HG03442 (cell line): ENCODE data around the gene GPR62.

Experiments
- ATAC-seq: cut with Tn5 transposase; IDR thresholded peaks from one replicate; pipeline ENCODE4 v1.9.1; 2021; ENCODE audit warnings: mild to moderate bottlenecking, moderate library complexity; ENCODE audit not compliant: unreplicated experiment

Gene GPR62

DNA sequence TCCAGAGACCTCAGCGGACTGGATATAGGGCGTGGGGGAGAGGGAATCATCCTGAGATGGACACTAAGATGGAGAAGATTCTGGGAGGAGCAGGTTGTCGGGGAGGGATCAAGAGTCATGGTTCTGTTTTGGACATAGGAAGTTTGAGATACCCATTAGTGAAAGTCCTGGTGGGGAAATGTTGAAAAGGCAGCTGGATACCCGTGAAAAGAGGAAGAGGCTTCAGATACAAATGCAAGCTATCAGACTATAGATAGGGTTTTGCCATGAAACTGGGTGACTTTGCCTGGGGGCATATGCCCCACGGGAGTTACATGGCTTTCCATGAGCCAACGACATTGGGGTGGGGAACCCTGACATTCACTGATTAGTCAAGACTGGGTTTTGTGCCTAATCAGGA lies 1.1 kb upstream of the GPR62 start:
- no peak for ATAC-seq

DNA sequence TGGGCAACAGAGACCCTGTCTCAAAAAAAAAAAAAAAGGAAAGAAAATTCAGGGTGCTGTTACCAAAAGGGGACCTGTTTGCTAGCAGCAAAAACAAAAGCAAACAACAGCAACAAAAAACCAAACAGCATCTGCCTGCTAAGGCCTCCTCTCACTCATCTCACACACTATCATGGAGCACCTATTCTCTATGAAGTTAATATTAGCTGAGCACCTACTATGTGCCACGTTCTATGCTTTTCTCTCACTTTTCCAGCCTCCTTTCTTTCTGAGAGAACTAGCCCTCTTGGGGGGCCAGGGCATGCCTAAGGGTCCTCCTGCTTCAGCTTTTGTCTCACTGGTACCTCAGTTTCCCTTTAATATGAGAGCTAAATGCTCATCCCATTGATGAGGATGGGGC lies 468 bp upstream of the GPR62 start:
- no peak for ATAC-seq

DNA sequence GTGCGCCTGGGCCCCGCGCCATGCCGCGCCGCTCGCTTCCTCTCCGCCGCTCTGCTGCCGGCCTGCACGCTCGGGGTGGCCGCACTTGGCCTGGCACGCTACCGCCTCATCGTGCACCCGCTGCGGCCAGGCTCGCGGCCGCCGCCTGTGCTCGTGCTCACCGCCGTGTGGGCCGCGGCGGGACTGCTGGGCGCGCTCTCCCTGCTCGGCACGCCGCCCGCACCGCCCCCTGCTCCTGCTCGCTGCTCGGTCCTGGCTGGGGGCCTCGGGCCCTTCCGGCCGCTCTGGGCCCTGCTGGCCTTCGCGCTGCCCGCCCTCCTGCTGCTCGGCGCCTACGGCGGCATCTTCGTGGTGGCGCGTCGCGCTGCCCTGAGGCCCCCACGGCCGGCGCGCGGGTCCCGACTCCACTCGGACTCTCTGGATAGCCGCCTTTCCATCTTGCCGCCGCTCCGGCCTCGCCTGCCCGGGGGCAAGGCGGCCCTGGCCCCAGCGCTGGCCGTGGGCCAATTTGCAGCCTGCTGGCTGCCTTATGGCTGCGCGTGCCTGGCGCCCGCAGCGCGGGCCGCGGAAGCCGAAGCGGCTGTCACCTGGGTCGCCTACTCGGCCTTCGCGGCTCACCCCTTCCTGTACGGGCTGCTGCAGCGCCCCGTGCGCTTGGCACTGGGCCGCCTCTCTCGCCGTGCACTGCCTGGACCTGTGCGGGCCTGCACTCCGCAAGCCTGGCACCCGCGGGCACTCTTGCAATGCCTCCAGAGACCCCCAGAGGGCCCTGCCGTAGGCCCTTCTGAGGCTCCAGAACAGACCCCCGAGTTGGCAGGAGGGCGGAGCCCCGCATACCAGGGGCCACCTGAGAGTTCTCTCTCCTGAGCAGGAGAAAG lies 951 bp downstream of the GPR62 start:
- ATAC-seq, result no peak

DNA sequence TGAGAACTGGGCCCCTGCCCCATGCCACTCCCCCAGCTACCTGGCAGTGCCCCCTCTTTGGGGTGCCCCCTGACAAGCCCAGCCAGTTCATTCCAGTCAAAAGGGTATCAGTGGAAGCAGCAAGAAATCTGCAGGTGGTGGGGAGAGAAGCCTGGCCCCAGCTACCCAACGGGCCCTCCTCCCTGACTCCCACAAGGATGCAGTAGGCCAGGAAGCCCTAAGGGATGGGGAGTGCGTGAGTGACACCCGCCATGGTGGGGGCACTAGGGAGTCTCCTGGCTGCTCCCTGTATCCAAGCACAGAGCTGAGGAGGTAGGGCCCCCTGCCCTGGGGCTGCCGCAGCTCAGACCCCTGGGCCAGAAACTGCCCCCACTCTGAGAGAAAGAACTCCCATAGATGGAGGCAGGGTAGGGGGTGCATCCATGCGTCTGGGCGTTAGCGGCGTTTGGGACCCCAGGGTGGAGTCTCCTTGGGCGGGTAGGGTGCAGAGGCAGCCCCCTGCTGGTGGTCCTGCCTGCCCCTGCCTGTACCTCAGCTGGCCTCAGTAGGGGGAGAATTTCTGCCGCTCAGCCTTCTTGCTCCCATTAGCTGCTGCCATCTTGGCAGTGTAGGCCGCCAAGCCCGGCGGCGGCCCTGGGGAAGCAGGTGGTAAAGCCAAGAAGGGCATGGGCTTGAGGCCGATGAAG lies 2.5 kb downstream of the GPR62 start:
- ATAC-seq, result no peak

DNA sequence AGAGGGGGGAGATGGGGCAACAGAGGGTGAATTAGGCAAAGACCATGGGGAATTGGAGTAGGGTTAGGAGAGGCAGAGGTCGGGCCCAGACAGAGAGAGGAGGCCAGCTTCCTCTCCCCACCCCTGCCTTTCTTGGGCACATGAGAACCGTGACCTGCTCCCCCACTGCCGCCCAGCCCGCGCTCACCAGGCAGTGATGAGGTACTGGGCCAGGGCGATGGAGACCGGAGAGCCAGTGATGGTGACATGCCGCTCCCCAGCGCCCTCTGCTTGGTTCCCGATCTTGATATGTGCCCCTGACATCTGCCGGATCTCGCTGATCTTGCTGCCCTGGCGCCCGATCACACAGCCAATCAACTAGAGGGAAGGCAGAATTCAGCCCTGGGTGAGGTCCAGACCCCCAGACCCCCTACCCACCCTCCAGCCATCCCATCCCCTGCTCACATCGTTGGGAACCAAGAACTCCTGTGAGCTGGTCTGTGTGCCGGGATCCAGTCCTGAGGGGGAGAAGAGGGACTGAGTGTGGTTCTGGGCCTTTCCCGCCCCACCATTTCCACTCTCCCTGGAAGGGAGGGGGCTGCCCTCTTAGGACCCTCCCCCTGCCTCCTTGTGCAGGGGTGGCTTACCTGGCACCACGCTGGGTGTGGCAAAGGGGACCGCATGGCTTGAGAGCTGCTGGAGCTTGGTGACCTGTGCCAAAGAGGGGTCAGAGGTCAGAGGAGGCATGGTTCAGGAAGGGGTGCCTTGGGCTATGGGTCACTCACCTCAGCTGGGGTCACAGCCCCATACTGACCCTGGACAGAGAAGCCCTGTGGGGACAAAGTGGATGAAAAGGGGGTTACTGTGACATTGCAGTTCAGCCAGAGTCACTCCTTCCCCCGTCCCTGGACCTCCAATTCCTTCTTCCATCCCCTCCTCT lies 3.7 kb downstream of the GPR62 start:
- no peak for ATAC-seq

DNA sequence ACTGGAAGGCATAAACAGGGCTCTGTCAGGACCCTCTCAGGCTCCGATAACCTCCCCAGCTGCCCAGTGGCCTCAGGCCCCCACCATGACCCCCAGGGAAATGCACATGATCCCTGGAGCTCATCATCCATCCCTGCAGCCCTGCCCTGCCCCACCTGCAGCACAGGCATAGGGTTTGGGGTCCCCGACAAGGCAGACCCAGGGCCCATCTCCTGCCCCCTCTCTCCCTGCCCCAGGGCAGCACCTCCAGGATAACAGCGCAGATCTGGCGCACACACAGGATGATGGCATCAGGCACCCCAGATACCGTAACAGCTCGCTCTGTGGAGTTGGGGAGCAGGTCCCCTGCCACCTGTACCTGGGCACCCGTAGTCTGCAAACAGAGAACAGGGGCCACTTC lies 4.5 kb downstream of the GPR62 start:
- no peak for ATAC-seq

DNA sequence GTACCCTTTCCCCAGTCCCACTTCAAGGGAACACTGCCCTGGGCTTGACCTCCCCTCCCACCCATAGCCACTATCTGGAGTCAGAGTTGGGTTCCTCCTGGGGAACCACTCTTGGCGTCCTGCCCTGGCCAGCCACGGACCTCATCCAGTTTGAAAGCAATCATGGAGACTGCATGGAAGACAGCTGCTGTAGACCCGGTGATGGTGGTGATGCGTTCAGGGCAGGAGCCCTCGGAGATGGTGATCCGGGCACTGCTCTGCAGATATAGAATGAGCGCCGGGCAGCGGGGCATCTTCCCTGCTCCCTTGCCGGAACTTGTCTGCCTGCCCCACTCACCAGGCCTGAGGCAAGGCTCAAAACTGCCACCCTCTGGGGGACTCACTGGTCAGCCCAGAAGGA lies 5.2 kb downstream of the GPR62 start:
- no peak for ATAC-seq

DNA sequence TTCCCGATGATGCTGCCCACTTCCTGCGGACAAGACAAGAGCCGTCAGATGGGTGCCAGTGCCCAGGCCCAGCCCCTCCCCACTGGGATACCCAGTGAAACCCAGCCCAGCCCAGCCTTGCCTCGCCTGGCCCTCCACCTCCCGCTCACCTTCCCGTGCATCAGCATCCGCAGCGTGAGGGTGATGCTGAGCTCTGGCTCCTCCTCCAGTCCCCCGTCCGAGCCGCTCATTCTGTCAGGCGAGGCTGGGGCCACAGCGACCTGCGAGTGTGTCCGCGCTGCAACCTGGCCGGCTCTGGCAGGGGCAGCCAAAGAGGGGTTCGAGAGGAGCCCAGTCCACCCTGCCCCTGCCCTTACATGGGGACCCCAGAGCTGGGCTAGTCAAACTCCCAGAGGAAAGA lies 5.8 kb downstream of the GPR62 start:
- ATAC-seq, result no peak

DNA sequence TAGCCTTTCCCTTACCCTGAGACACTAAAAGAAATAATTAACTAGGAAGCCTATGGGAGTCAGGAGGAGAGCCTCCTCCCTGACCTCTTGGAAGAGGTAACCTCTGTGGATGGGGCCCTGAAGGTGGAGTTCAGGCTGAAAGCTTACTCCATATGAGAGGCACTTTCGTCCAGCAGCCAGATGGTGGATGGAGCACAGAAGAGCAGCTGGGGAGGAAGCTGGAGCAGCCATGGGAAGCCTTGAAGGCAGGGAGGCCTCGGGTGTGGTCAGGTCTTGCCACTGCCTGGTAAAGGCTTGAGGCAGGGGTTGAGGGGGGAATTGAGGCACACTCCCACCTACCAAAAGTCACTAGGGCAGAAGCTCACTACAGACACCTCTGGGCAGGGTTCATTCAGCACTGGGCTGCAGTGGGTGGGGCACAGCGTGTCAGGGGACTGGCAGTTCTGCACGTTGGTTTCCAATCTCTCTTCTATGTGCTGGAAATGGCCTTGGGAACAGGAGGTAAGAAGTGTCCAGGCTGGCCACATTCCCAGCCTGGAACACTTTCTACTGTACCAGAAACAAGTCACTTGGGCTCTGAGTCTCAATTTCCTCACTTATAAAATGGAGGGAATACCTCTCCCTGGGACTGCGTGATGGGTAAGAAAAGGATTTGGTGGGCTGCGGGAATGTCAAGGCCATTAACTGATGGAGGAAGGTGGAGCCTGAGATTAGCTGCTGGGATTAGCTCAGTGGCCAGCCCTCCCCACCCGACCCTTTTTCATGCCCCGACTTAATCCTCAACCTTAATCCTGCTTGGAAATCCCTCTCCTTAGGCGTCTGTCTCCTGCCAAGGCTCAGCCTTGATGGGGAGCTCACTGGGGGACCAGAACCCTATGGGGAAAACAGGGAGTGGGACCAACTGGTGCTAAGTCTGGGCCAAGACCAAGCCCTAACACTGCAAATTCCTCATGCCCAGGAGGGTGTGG lies 6.7 kb downstream of the GPR62 start:
- no peak for ATAC-seq

DNA sequence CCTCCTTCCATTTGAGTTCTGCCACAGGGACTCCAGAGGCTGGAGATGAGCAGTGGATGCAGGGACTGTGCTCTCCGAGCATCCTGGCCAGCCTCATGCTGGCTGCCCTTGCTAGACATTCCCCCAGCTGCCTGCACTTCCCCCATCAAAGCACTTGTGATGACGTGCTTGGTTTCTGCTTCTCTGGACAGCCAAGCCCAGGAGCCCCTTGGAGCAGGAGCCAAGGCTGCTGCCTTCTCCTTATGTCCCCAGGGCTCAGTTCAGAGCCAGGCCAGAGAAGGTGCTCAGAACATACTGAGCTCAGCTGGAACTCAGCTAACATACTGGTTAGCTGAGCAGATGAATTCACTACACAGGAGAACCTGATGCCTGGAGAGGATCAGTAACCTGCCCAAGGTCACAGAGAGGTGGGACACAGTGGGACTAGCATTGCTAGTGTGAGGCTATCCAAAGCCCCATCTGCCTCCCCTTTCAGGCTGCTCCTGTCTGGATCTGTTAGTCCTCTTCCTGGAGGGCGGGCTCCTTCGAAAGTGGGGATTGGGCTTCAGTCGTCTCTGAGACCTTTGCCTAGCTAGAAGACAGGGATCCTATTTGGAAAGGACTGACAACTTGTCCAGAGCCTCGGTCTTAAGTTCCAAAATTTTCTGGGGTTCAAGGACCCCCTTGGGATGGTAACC lies 7.8 kb downstream of the GPR62 start:
- ATAC-seq, result no peak

DNA sequence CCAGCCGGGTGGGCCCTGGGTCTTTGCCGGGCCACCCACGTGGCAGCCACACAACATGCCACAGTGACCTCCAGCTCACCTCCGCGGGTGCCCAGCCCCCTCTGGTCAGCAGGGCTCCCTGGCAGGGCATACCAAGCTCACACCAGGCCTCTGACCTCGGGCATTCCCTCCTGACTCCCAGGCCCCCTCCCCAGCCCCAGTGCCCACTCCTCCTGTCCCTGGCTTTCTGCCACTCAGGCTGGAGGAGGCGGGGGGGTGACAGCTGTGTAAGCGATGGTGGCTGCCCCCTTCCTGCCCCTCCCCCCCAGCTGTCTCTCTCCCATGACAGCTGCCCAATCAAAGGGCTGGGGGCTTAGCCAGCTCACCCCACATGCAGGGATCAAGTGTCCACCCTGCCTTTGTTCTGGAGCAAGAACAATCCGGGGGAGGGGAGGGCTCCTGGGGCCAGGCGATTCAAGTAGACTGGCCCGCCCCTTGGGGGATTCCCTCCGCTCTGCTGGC lies 8.8 kb downstream of the GPR62 start:
- no peak for ATAC-seq

DNA sequence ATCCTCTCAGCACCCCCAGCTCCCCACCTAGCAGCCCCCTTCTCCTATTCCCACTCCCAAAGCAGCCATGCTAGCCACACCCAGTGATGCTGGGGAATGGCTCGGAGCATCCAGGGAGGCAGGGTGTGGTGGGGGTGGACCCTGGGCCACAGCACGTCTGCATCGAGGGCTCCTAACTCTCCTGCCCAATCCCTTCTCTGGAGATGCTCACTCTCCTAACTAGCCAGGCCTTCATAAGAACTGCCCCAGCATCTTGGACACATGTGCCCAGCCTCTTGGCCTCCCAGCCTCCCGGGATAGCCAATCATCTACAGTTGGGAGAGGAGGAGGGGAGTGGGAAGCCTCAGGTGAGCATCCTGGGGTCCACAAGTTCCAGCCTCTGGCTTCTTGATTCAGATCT lies 9.3 kb downstream of the GPR62 start:
- ATAC-seq, result no peak

DNA sequence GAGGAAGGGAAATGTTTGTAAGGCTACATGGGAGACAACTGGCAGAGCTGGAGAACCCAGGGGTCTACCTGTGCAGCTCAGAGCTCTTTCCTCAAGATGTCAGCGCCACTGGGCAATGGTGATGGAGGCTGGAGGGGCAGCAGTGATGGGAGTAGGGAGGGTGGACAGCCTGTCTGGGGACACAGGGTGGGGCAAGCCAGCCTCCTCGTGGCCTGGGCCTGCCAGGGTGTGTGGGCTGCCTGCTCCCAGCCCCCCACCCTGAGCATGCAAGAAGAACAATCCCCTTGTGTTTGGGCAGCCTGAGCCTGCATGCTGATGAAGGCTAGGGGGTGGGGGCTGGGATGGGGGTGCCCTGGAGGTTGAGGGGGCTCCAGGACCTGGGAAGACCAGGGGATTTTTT lies 10.8 kb downstream of the GPR62 start:
- no peak for ATAC-seq

DNA sequence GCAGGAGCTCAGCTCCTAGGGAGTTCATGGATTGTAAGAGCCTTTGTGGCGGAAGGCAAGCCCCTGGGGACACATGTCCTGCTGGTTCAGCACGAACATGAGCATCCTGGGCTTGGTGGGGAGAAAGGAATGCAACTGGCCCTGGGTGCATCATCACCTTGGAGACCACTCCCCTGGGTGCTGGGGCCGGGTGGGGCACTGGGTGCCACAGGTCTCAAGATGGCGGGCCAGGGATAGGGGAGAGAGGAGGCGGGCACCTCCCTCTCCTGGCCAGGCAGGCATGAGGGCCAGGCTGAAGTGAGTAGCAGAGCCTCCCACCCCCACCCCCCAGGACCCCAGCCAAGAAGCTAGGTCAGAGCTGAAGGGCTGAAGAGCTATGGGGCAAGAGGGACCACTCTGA lies 11.3 kb downstream of the GPR62 start:
- no peak for ATAC-seq

DNA sequence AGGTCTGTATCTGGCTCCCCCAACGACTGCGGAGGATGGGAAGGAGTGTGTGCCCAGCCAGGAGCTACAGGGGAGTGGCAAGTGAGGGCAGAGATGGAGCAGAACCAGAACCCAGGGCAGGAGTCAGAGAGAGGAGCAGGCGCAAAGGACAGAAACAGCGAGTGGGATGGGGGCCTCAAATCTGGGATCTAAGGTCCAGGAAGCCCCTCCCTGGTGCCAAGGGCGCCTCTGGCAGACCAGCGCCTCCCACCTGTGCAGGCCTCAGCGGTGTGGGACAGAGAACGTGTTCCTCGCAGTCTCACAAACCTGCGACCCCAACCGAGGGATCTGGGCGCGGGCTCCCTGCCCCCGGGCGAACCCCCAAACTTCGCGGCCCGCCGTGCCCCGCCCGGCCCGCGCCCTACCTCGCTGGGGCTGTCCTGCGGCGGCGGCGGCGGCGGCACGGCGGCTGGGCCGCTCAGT lies 11.8 kb downstream of the GPR62 start:
- peak; percentile 41 for ATAC-seq

DNA sequence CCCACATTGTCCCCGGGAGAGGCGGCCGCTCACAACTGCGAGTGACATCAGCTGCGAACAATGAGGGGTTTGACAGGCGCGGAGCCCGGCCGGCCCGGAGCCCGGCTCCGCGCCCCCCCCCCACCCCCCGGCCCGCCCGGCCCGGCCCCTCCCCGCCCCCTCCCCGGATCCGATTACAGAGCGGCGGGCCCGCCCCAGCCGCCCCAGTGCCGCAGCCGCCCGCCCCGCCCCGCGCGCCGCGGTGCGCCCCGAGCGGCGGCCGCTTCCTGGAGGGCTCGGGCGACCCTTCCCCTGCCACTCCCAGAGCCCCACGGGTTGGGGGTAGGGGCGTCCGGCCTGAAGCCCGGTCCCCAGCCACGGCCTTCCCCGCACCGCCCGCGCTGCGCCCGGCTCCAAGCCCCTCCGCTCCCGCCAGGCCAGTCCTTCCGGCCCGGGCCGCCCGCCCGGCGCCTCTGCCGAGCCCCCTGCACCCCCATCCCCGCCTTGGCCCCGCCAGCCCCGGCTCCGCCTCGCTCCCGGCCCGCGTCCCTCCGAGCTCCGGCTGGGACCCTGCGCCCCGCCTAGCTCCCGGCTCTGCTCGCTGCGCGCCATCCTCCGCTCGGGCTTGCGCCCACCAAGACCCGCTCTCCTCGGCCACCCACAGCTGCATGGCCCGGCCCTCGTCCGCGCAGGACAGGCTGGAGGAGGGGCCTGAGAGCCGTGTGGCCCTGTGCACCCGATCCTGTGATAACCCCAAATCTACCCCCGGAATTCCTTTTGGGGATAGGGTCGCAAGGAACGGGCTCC lies 12.4 kb downstream of the GPR62 start, which contains the start of gene PCBP4:
TSS of gene PCBP4 (minus strand) at position 71 of the 786 bp plus-strand sequence. CDS start 6,214 bp downstream, outside the sequence.
- peak; percentile 42 for ATAC-seq

DNA sequence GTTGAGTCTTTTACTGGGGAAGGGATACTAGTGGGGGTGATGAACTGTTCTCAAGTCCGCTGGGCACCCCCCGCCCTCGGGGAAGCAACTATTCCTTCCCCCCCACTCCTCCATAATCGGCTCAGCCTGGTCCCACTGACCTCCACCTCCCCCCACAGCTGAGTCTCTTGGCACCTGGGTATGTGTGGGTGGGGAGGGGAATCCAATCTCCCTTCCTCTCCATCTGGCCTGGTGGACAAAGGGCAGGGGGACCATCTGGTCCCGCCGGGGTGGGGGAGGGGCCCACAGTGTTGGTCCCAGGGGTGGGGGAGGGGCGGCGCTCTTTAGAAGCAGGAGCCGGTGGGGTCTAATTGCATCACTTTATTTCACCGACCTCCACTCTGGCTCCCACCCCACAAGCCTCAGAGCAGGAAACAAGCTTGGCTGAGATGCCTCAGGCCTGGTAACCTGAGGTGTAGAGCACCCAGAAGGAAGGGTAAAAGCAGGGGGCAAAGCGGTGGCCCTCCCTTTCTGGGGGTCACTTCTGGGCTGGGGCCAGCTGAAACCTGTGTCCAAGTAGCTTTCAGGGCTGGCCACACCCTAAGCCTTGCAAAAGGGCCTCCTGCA lies 13.1 kb downstream of the GPR62 start:
- no peak for ATAC-seq
